ENCODE results near the gene NUCB1. TPM values are rescaled to one million over a fixed set of nuclear protein-coding genes. Genes with fewer than 3 reads are reported as not detected.

NUCB1 gene
- total and polyA plus RNA-seq, 9 of the 15 experiments (the other 6 are each of a cell fraction or from before 2014, with no cell fraction given): 3.1 to 153 (median 71.7) TPM

GRCh38 chr19:48947258-48947542 is 47.1 kb downstream of the NUCB1 start (continued):
- TF ChIP-seq ZKSCAN3 (CRISPR knock-in tag; IDR thresholded peaks at IDR 0.05): no peak
- TF ChIP-seq PHB2 (IDR thresholded peaks at IDR 0.05; ENCODE audit: low read depth): no peak
- TF ChIP-seq TEAD2 (tag; IDR thresholded peaks at IDR 0.05): no peak
- peak; percentile 96 for TF ChIP-seq ZNF280A (IDR thresholded peaks at IDR 0.05; ENCODE audit: low read depth, partially characterized antibody)
- TF ChIP-seq SREBF1 (IDR thresholded peaks at IDR 0.05; ENCODE audit: borderline replicate concordance, low read depth, low read length): no peak
- TF ChIP-seq CBX3 (IDR thresholded peaks at IDR 0.05; ENCODE audit: borderline replicate concordance in 1 of 2, low read length in 2 of 2): peak in 1 of 2 experiments; percentile 97; a peak in 2 of 3 replicates
- no peak for TF ChIP-seq COPS2 (conservative IDR thresholded peaks at IDR 0.05)
- TF ChIP-seq TRIM28 (IDR thresholded peaks at IDR 0.05): peak; percentile 98
- peak; percentile 86; the same call in 1 of the 2 replicates for TF ChIP-seq CBX5 (IDR thresholded peaks at IDR 0.05; ENCODE audit: borderline replicate concordance, low read depth)
- no peak for TF ChIP-seq SUPT5H (IDR thresholded peaks at IDR 0.05)
- peak; percentile 47 to 81; a peak in 3 of 4 replicates for TF ChIP-seq TRIM24 (IDR thresholded peaks at IDR 0.05)
- 0 out of 2 replicates have a peak, but pooled peaks have one; percentile 22 for TF ChIP-seq ZEB2 (IDR thresholded peaks at IDR 0.05)
- TF ChIP-seq ATF7 (IDR thresholded peaks at IDR 0.05): peak; percentile 25; the same call in 1 of the 2 replicates
- TF ChIP-seq PRMT5 (CRISPR knock-in tag; IDR thresholded peaks at IDR 0.05): no peak
- TF ChIP-seq NFRKB (IDR thresholded peaks at IDR 0.05; ENCODE audit: low read depth): no peak
